ENCODE results near the gene CMTM4.
"Not testable (repeated sequence)": the region's sequence is repeated elsewhere in the genome, so short reads cannot be mapped to it uniquely, and the experiment has no call there.

The CMTM4 gene

GRCh38 chr16:66641387-66641786 lies 55.2 kb downstream of the CMTM4 start:
- DNase-seq (ENCODE audit: low spot score) = no peak

- DNase-seq (ENCODE audit: low spot score) = no peak
Observed at GRCh38 chr16:66640724-66641314, 55.7 kb downstream of the CMTM4 start.

GRCh38 chr16:66639091-66639885 lies 57.3 kb downstream of the CMTM4 start:
- DNase-seq (ENCODE audit: low spot score) = no peak

GRCh38 chr16:66637806-66638205 lies 58.7 kb downstream of the CMTM4 start:
- DNase-seq (ENCODE audit: low spot score) = no peak

- DNase-seq (ENCODE audit: low spot score) = no peak
Observed at GRCh38 chr16:66636199-66636598, 60.3 kb downstream of the CMTM4 start.

GRCh38 chr16:66635406-66635805 lies 61.1 kb downstream of the CMTM4 start:
- DNase-seq (ENCODE audit: low spot score) = no peak

- no peak for DNase-seq (ENCODE audit: low spot score)
Observed at GRCh38 chr16:66634527-66635196, 61.9 kb downstream of the CMTM4 start.

- DNase-seq (ENCODE audit: low spot score) = not testable (repeated sequence)
Observed at GRCh38 chr16:66631558-66631957, 65.0 kb downstream of the CMTM4 start.

- not testable (repeated sequence) for DNase-seq (ENCODE audit: low spot score)
Observed at GRCh38 chr16:66630561-66631260, 65.8 kb downstream of the CMTM4 start.

GRCh38 chr16:66629856-66630255 lies 66.7 kb downstream of the CMTM4 start:
- no peak for DNase-seq (ENCODE audit: low spot score)

- not testable (repeated sequence) for DNase-seq (ENCODE audit: low spot score)
Observed at GRCh38 chr16:66627611-66628378, 68.7 kb downstream of the CMTM4 start.

GRCh38 chr16:66623755-66624154 lies 72.8 kb downstream of the CMTM4 start:
- DNase-seq (ENCODE audit: low spot score) = no peak

- DNase-seq (ENCODE audit: low spot score) = no peak
Observed at GRCh38 chr16:66622863-66623262, 73.7 kb downstream of the CMTM4 start.

- no peak for DNase-seq (ENCODE audit: low spot score)
Observed at GRCh38 chr16:66621973-66622372, 74.6 kb downstream of the CMTM4 start.

GRCh38 chr16:66620429-66620795 lies 76.1 kb downstream of the CMTM4 start:
- DNase-seq (ENCODE audit: low spot score) = no peak

- DNase-seq (ENCODE audit: low spot score) = no peak
Observed at GRCh38 chr16:66619534-66620428, 76.8 kb downstream of the CMTM4 start.

- no peak for DNase-seq (ENCODE audit: low spot score)
Observed at GRCh38 chr16:66618588-66619375, 77.8 kb downstream of the CMTM4 start.

- DNase-seq (ENCODE audit: low spot score) = no peak
Observed at GRCh38 chr16:66617728-66618127, 78.8 kb downstream of the CMTM4 start.

GRCh38 chr16:66617010-66617434 lies 79.5 kb downstream of the CMTM4 start:
- no peak for DNase-seq (ENCODE audit: low spot score)

GRCh38 chr16:66616592-66616991 lies 80.0 kb downstream of the CMTM4 start:
- no peak for DNase-seq (ENCODE audit: low spot score)
